ENCODE measurements around the gene GJA3. TPM values are rescaled to one million over a fixed set of nuclear protein-coding genes. Genes with fewer than 3 reads are reported as not detected.

The GJA3 gene
- total RNA-seq, 2 experiments from 2014 or later: not detected

- intact Hi-C loops (cut with micrococcal nuclease; ENCODE audit: unreplicated experiment): no loop called here
- no peak overlapping the region for H3K4me2 ChIP-seq (ENCODE audit: low read length)
- no peaks in the 10 kb centered on the region for H3K4me1 ChIP-seq (ENCODE audit: insufficient read depth, low read length, poor library complexity, severe bottlenecking)
- no peaks in the 10 kb centered on the region for H4K20me1 ChIP-seq (ENCODE audit: insufficient read depth, low read length)
- no peaks in the 10 kb centered on the region for H3K9me3 ChIP-seq (ENCODE audit: low read length)
- no peaks in the 10 kb centered on the region for H3K9me2 ChIP-seq (ENCODE audit: insufficient read depth, low read length)
- H3K36me3 ChIP-seq (ENCODE audit: insufficient read depth, low read length): no peaks in the 10 kb centered on the region
- H3K79me2 ChIP-seq (ENCODE audit: insufficient read depth, low read depth, low read length): no peaks in the 10 kb centered on the region
- H3K27ac ChIP-seq (ENCODE audit: low read depth, low read length, poor library complexity, severe bottlenecking): no peak overlapping the region
- H2AFZ ChIP-seq (ENCODE audit: low read length): no peak overlapping the region
- no peak overlapping the region for H3K4me3 ChIP-seq (ENCODE audit: low read depth, low read length, poor library complexity, severe bottlenecking)
- no peak for DNase-seq (ENCODE audit: low spot score)
- ChIA-PET CTCF (ENCODE audit: unreplicated experiment) (no interaction called here), POLR2A (interaction anchor here (0.6 kb wide), 2 partner anchors 500 to 1445 kb away, joined by 3 to 4 read pairs; no protein-coding TSS in a partner anchor)
- TF ChIP-seq CTCF (conservative IDR thresholded peaks at IDR 0.05; ENCODE audit: low read length) (no peak), EZH2phosphoT487 (IDR thresholded peaks at IDR 0.05; ENCODE audit: borderline replicate concordance, low read depth, low read length) (no peak)
- no TSS peak for BruUV-seq (replicated peaks)
These were observed 29.6 kb downstream of the GJA3 start for GRCh38 chr13:20131057-20131832.

- CTCF ChIA-PET (ENCODE audit: unreplicated experiment): no interaction called here
- no TSS peak for BruUV-seq (replicated peaks)
- intact Hi-C loops (cut with micrococcal nuclease; ENCODE audit: unreplicated experiment): no loop called here
These were observed 30.2 kb downstream of the GJA3 start for GRCh38 chr13:20130652-20131051.

More at GRCh38 chr13:20130652-20131051, 30.2 kb downstream of the GJA3 start:
- Histone ChIP-seq H3K27ac (ENCODE audit: low read depth, low read length, poor library complexity, severe bottlenecking) (no peak overlapping the region), H2AFZ (ENCODE audit: low read length) (no peak overlapping the region), H3K4me2 (ENCODE audit: low read length) (no peak overlapping the region), H3K79me2 (ENCODE audit: insufficient read depth, low read depth, low read length) (no peaks in the 10 kb centered on the region), H3K9me2 (ENCODE audit: insufficient read depth, low read length) (no peaks in the 10 kb centered on the region), H3K36me3 (ENCODE audit: insufficient read depth, low read length) (no peaks in the 10 kb centered on the region), H4K20me1 (ENCODE audit: insufficient read depth, low read length) (no peaks in the 10 kb centered on the region), H3K4me1 (ENCODE audit: insufficient read depth, low read length, poor library complexity, severe bottlenecking) (no peaks in the 10 kb centered on the region), H3K4me3 (ENCODE audit: low read depth, low read length, poor library complexity, severe bottlenecking) (no peak overlapping the region), H3K9me3 (ENCODE audit: low read length) (no peaks in the 10 kb centered on the region)
- TF ChIP-seq CTCF (conservative IDR thresholded peaks at IDR 0.05; ENCODE audit: low read length): no peak
- TF ChIP-seq EZH2phosphoT487 (IDR thresholded peaks at IDR 0.05; ENCODE audit: borderline replicate concordance, low read depth, low read length): no peak
- POLR2A ChIA-PET: interaction anchor here (0.6 kb wide), 1 partner anchor 500 kb away, joined by 3 read pairs; no protein-coding TSS in a partner anchor
- no peak for DNase-seq (ENCODE audit: low spot score)
